ENCODE measurements around the gene OR2B2. TPM values are rescaled to one million over a fixed set of nuclear protein-coding genes. Genes with fewer than 3 reads are reported as not detected.

The OR2B2 gene
- polyA plus RNA-seq, 1 donor (not counting 4 experiments of a cell fraction or from before 2014, with no cell fraction given): not detected

DNA sequence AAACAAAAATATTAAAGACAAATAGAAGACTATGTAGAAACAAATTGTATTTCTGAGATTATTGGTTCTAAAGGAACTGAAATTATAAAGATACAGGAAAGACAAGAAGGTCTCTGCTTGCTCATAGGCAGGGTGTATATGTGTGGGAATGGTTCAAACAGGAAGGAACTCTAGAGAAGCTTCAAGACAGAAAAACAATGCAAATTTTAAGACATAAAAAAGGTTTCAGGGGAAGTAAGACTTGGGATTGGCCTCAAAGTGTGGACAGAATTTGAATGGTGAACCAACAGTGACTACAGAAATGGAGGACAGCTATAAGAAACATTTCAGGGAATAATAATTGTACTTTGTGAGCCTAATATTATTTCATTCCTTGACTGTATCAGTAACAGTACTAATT is 50.3 kb downstream of the OR2B2 start:
- TF ChIP-seq, protein P1, sequence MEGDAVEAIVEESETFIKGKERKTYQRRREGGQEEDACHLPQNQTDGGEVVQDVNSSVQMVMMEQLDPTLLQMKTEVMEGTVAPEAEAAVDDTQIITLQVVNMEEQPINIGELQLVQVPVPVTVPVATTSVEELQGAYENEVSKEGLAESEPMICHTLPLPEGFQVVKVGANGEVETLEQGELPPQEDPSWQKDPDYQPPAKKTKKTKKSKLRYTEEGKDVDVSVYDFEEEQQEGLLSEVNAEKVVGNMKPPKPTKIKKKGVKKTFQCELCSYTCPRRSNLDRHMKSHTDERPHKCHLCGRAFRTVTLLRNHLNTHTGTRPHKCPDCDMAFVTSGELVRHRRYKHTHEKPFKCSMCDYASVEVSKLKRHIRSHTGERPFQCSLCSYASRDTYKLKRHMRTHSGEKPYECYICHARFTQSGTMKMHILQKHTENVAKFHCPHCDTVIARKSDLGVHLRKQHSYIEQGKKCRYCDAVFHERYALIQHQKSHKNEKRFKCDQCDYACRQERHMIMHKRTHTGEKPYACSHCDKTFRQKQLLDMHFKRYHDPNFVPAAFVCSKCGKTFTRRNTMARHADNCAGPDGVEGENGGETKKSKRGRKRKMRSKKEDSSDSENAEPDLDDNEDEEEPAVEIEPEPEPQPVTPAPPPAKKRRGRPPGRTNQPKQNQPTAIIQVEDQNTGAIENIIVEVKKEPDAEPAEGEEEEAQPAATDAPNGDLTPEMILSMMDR (optimal IDR thresholded peaks at IDR 0.05 in 1 of 3, IDR thresholded peaks at IDR 0.05 in 1 of 3, conservative IDR thresholded peaks at IDR 0.05 in 1 of 3; ENCODE audit: extremely low read depth in 1 of 3, insufficient read depth in 2 of 3, low read length in 3 of 3): no peak
- TF ChIP-seq EZH2 (IDR thresholded peaks at IDR 0.05; ENCODE audit: low read length): no peak
- no peak overlapping the region for H3K4me3 ChIP-seq (ENCODE audit: control insufficient read depth in 2 of 3, extremely low read depth in 1 of 3, insufficient read depth in 2 of 3, low read depth in 1 of 3, low read length in 3 of 3)
- no peak for FAIRE-seq
- H3K79me2 ChIP-seq (ENCODE audit: control insufficient read depth, insufficient read depth, low read length): no peaks in the 10 kb centered on the region
- no peaks in the 10 kb centered on the region for H3K9me3 ChIP-seq (ENCODE audit: control insufficient read depth, low read depth, low read length)
- no peak overlapping the region for H3K4me2 ChIP-seq (ENCODE audit: control insufficient read depth, extremely low read depth, insufficient read depth, low read depth, low read length)
- H3K27me3 ChIP-seq (ENCODE audit: control insufficient read depth, extremely low read depth, insufficient read depth, low read length): no peaks in the 10 kb centered on the region
- H3K36me3 ChIP-seq (ENCODE audit: control insufficient read depth in 2 of 2, extremely low read depth in 1 of 2, insufficient read depth in 2 of 2, low read length in 2 of 2): no peaks in the 10 kb centered on the region
- H3K9ac ChIP-seq (ENCODE audit: control insufficient read depth, extremely low read depth, insufficient read depth, low read length): no peak overlapping the region
- no peak overlapping the region for H2AFZ ChIP-seq (ENCODE audit: control insufficient read depth, low read length)
- no peaks in the 10 kb centered on the region for H3K9me1 ChIP-seq (ENCODE audit: control insufficient read depth, extremely low read depth, insufficient read depth, low read length)
- H4K20me1 ChIP-seq (ENCODE audit: control insufficient read depth, extremely low read depth, insufficient read depth, low read length): no peaks in the 10 kb centered on the region
- dilution Hi-C loops (cut with MboI; ENCODE audit: extremely low pct_ligation_motif_present, low sequenced_read_pairs): no loop called here
- no peak overlapping the region for H3K27ac ChIP-seq (ENCODE audit: control insufficient read depth, insufficient read depth, low read length)
- peaks cover 9% of the 10 kb centered on the region for H3K4me1 ChIP-seq (ENCODE audit: control insufficient read depth, extremely low read depth, insufficient read depth, low read length)
- no peak for DNase-seq (ENCODE audit: low read depth, low spot score)

DNA sequence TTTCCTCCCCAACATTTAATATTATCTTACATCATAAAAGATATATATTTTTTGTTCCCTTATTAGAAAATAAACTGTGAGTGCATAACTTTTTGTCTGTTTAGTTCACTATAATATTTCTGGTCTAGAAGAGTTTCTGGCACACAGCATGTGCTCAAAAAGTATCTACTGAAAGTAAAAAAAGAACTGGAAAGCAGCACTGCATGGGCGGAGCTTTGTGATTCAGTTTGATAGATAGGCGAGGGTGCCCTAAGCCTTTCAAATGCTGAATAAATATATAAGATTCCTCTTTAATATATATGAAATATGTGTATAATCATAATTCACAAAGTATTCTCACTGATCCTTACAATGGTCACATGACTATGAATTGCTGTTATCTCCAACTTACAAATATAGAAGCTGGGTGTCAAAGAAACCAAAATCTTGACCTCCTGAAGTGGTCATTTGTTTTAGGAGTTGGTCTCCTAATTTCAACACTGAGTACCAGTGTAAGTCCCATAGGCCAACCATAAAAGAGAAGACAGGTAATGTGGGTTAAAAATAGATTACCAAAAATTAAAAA is 50.8 kb downstream of the OR2B2 start:
- TF ChIP-seq, protein P1 (optimal IDR thresholded peaks at IDR 0.05 in 1 of 3, IDR thresholded peaks at IDR 0.05 in 1 of 3, conservative IDR thresholded peaks at IDR 0.05 in 1 of 3; ENCODE audit: extremely low read depth in 1 of 3, insufficient read depth in 2 of 3, low read length in 3 of 3): no peak
- no peak for TF ChIP-seq EZH2 (IDR thresholded peaks at IDR 0.05; ENCODE audit: low read length)
- FAIRE-seq: no peak
- H3K4me1 ChIP-seq (ENCODE audit: control insufficient read depth, extremely low read depth, insufficient read depth, low read length): peaks cover 4% of the 10 kb centered on the region

More for the DNA sequence above, 50.8 kb downstream of the OR2B2 start:
- DNase-seq (ENCODE audit: low read depth, low spot score): no peak
- dilution Hi-C loops (cut with MboI; ENCODE audit: extremely low pct_ligation_motif_present, low sequenced_read_pairs): no loop called here
- Histone ChIP-seq H3K27ac (ENCODE audit: control insufficient read depth, insufficient read depth, low read length) (no peak overlapping the region), H3K36me3 (ENCODE audit: control insufficient read depth in 2 of 2, extremely low read depth in 1 of 2, insufficient read depth in 2 of 2, low read length in 2 of 2) (no peaks in the 10 kb centered on the region), H3K9me3 (ENCODE audit: control insufficient read depth, low read depth, low read length) (no peaks in the 10 kb centered on the region), H3K9me1 (ENCODE audit: control insufficient read depth, extremely low read depth, insufficient read depth, low read length) (no peaks in the 10 kb centered on the region), H4K20me1 (ENCODE audit: control insufficient read depth, extremely low read depth, insufficient read depth, low read length) (no peaks in the 10 kb centered on the region), H3K27me3 (ENCODE audit: control insufficient read depth, extremely low read depth, insufficient read depth, low read length) (no peaks in the 10 kb centered on the region), H3K4me3 (ENCODE audit: control insufficient read depth in 2 of 3, extremely low read depth in 1 of 3, insufficient read depth in 2 of 3, low read depth in 1 of 3, low read length in 3 of 3) (no peak overlapping the region), H3K79me2 (ENCODE audit: control insufficient read depth, insufficient read depth, low read length) (no peaks in the 10 kb centered on the region), H3K9ac (ENCODE audit: control insufficient read depth, extremely low read depth, insufficient read depth, low read length) (no peak overlapping the region), H3K4me2 (ENCODE audit: control insufficient read depth, extremely low read depth, insufficient read depth, low read depth, low read length) (no peak overlapping the region), H2AFZ (ENCODE audit: control insufficient read depth, low read length) (no peak overlapping the region)

Small RNA genes within 50 kb of the gene (small RNA-seq; reads per million reads assigned to genes)
- gene RNU7-26P (ENCODE audit: insufficient read length in 3 of 3, low read depth in 3 of 3, low replicate concordance in 1 of 3): 0 reads per million in 3 experiments

Other genes with a start within 250 kb of the OR2B2 start
- not detected in 3 replicates for gene OR2B6, start 44.8 kb upstream of the OR2B2 start, polyA plus RNA-seq
- gene ZNF165, start 168.2 kb upstream of the OR2B2 start, polyA plus RNA-seq: 1.1 to 3.6 TPM (median 2.1 TPM) in 3 replicates
- gene ZSCAN16, start 212.2 kb upstream of the OR2B2 start, polyA plus RNA-seq: 0.99 to 1.5 TPM (median 1.0 TPM) in 3 replicates
- gene ZKSCAN8, start 229.5 kb upstream of the OR2B2 start, polyA plus RNA-seq: 5.4 to 6.4 TPM (median 5.7 TPM) in 3 replicates

Data from keratinocyte (primary cell).